HUES64 (cell line): ENCODE measurements around the gene ARVCF.

Experiments
- H3K27ac ChIP-seq: 2 replicates; pipeline ENCODE4 v1.7.0; 2013; ENCODE audit warnings: low read depth, low read length, inconsistent platforms
- H3K27me3 ChIP-seq: 2 replicates; pipeline ENCODE4 v1.6.1; 2013; ENCODE audit warnings: mild to moderate bottlenecking, low read length; ENCODE audit not compliant: insufficient read depth
- H3K36me3 ChIP-seq: 2 replicates; pipeline ENCODE4 v1.6.1; 2013; ENCODE audit warnings: mild to moderate bottlenecking, low read length; ENCODE audit not compliant: insufficient read depth
- H3K4me1 ChIP-seq: 2 replicates; pipeline ENCODE4 v1.6.1; 2013; ENCODE audit warnings: mild to moderate bottlenecking, low read length, moderate library complexity; ENCODE audit not compliant: insufficient read depth
- H3K4me3 ChIP-seq: 2 replicates; pipeline ENCODE4 v1.5.1; 2013; ENCODE audit warnings: mild to moderate bottlenecking, low read length, moderate library complexity
- H3K9ac ChIP-seq: 2 replicates; pipeline ENCODE4 v1.6.1; 2013; ENCODE audit warnings: mild to moderate bottlenecking, low read depth, low read length
- H3K9me3 ChIP-seq: 2 replicates; pipeline ENCODE4 v1.6.1; 2013; ENCODE audit warnings: low read depth, low read length; ENCODE audit not compliant: insufficient read depth
- WGBS: fragments of 150-250, 120-280 bp; methylation state at CpG from one replicate; pipeline ENCODE4 v1.1.7; 2013; ENCODE audit warnings: missing lambda C conversion rate; 5-methylcytosine and 5-hydroxymethylcytosine counted together

Gene ARVCF

DNA sequence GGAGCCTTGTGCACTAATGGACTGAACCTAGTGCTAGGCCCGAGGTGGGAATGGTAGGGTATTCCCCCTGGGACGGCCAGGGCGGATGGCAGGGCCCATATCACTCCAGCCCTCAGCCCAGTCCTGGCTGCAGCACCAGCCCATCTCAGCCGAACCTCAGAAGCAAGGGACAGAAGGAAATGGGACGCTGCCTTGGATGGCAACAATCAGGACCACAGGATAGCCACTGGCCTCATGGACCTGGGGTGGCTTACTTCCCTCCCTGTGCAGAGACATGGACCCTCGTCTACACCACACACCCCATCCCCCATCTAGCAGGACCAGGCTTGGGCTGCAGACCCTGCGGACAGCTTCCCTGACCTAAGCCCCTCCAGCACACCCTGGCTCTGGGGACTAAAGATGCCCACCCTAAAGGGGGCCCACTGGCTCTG lies 24.1 kb downstream of the ARVCF start:
- H3K4me3 ChIP-seq: no peak overlapping the region
- no peaks in the 10 kb centered on the region for H3K27me3 ChIP-seq

DNA sequence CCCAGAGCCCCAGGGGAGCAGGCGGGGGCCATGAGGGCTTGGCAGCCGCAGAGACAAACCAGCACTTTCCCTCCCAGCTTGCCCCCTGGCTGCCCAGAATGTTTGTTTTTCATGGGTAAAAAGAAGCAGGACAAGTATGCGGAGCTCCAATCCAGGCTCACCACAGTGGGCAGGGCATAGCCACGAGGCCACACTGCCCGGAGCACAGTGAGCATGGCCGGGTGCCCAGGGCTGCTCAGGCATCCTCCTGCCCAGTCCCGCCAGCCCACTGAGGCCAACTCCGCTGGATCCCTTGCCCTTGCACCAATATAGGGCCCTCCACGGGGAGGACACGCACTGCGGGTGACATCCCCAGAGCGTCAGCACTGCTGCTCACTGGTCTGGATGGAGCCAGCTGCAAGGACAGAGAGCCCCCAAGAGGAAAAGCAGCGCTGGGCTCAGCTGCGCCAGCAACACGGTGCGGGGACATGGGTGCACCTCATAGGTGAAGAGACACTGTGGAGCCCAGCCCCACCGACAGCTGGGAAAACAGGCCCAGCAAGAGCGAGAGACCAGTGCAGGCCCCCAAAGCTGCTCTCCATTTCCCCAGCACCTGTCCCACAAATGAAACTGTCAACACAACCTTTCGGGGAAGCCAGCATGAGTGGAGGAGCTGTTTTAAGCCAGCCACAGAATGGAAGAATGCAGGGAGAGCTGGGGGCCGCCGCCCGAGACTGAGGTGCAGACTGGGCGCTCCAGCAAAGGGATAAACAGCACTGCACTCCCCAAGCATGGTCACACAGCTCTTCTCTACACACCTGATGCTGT lies 24.8 kb downstream of the ARVCF start:
- Histone ChIP-seq H3K9ac (no peak overlapping the region), H3K4me1 (no peaks in the 10 kb centered on the region), H3K27ac (no peak overlapping the region), H3K4me3 (no peak overlapping the region), H3K27me3 (no peaks in the 10 kb centered on the region), H3K36me3 (no peaks in the 10 kb centered on the region), H3K9me3 (no peaks in the 10 kb centered on the region)
- WGBS: 91% methylated on average over 23 of the region's 23 CpGs

More for the DNA sequence above, 24.1 kb downstream of the ARVCF start:
- no peak overlapping the region for H3K9ac ChIP-seq
- no peaks in the 10 kb centered on the region for H3K9me3 ChIP-seq
- WGBS: 94% methylated on average over 7 of the region's 7 CpGs
- H3K36me3 ChIP-seq: no peaks in the 10 kb centered on the region
- no peaks in the 10 kb centered on the region for H3K4me1 ChIP-seq
- no peak overlapping the region for H3K27ac ChIP-seq

DNA sequence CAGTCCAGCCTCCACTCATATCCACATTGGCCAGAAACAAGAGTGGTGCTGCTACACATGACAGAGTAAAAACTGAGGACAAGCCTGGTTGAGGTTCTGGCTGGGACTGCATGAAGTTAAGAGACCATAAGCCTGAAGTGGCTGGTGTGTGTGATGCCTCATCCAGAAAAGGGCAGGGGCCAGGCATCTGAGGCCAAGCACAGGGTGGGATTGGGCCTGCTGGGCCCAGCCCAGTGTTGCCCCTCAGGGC lies 25.3 kb downstream of the ARVCF start:
- Histone ChIP-seq H3K9ac (no peak overlapping the region), H3K36me3 (no peaks in the 10 kb centered on the region), H3K4me1 (no peaks in the 10 kb centered on the region), H3K9me3 (no peaks in the 10 kb centered on the region), H3K27ac (no peak overlapping the region), H3K4me3 (no peak overlapping the region), H3K27me3 (no peaks in the 10 kb centered on the region)

DNA sequence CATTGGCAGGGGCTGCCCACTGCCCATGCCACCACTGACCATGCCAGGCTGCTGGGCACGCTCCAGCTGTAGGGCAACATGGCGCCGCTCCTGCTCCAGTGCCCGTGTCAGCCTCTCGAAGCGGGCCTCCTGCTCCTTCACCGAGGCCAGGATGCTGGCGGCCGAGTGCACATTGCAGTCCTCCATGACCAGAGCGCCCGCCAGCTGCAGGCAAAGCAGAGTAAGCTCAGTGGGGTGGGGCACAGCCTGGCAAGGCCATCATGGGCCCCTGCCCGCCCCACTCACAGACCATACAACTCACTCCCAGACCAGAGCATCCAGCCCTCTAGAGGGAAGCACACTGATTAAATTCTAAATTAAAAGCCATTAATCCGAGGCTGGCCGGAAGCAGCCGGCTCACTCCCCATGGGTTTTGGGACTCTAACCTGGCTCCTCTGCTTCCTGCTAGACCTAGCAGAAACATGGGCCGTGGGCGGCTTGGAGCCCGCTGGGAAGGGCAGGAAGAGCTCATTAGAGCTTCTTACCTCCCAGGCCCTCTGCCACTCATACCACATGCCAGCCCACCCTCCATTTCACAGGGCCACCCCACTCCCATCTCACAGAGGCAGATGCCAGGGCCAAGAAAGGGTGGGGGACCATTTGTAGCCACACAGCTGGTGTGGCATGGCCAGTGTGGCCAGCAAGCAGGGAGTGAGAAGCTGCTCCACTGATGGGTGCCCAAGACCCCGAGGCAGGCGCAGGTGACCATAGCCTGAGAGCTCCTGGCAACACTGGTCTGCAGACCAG lies 25.8 kb downstream of the ARVCF start:
- Histone ChIP-seq H3K27me3 (no peaks in the 10 kb centered on the region), H3K36me3 (no peaks in the 10 kb centered on the region), H3K9ac (no peak overlapping the region), H3K9me3 (no peaks in the 10 kb centered on the region), H3K4me3 (no peak overlapping the region), H3K4me1 (peaks cover 5% of the 10 kb centered on the region; the same call in 1 of the 2 replicates), H3K27ac (no peak overlapping the region)
- WGBS: 94% methylated on average over 20 of the region's 20 CpGs

DNA sequence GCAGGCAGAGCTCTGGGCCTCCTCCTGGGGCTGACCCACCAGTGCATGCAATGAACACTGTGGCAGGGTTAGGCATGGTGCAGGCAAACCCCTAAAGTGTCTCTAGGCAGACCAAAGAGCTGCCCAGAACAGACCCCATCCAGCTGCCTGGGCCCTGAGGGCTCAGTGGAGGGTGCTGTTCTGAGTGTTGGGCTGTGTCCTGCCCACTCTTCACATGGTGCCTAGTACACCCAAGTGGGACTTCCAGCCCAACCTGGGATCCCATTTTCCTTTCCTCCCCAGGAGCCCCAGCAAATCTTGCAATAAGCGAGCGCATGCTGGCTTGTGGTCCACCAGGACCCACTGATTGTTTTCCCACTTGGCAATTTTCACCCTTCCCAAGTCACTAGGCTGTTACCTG lies 26.4 kb downstream of the ARVCF start:
- no peak overlapping the region for H3K4me3 ChIP-seq
- no peak overlapping the region for H3K9ac ChIP-seq
- no peaks in the 10 kb centered on the region for H3K27me3 ChIP-seq
- no peaks in the 10 kb centered on the region for H3K9me3 ChIP-seq
- peaks cover 5% of the 10 kb centered on the region; the same call in 1 of the 2 replicates for H3K4me1 ChIP-seq
- H3K27ac ChIP-seq: no peak overlapping the region
- H3K36me3 ChIP-seq: no peaks in the 10 kb centered on the region
- WGBS: 98% methylated on average over 2 of the region's 2 CpGs

DNA sequence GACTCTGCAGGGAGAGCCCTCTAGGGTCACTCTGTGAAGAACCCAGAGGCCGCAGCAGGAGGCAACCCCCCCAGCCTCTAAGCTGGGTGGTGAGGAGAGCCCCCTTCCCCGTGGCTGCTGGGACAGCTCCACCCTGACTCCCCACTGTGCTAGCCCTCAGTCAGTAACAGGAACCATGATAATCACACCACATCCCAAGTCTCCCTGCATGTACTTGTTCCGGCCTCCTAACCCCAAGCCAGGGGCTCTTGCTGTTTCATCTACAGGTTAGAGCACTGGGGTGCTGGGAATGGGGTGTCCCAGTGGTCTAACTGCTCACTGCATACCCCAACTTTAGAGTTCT lies 26.9 kb downstream of the ARVCF start:
- Histone ChIP-seq H3K4me3 (no peak overlapping the region), H3K27ac (no peak overlapping the region), H3K4me1 (peaks cover 5% of the 10 kb centered on the region; the same call in 1 of the 2 replicates), H3K9ac (no peak overlapping the region), H3K9me3 (no peaks in the 10 kb centered on the region), H3K36me3 (no peaks in the 10 kb centered on the region), H3K27me3 (no peaks in the 10 kb centered on the region)
- WGBS: 72% methylated on average over 3 of the region's 3 CpGs

DNA sequence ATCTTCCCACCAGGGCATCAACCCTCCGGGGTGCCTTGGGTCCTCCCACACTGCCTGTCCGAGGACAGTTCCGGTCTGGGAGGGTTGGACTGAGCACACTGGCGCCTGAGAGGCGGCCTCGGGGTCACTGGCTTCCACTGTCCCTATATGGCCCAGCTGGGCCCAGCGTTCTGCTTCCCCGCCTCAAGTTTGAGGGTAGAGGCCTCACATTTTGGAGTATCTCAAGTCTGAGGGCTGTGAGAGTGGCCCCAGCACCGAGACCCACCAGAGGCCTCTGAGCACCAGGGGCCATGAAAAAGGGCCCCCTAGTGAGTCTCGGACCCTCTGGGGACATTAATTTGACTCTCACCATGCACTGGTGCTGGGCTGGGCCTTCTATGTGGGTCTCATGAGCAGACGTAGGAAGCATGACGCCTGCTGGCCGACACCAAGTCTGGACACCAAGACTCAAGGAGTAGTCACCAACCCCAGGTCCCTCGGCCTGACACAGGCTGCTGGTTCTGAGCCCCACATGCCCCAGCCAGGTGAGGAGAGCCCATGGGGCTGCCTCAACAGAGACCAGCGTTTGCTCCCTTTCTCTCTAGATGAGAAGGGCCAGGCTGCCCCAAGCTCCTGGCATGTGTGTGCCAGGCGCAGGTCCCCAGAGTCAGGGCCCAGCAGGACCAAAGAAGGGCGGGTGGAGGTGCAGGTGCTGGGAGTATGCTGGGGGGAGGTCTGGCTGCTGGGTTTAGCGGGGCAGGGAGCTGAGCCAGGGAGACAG lies 27.5 kb downstream of the ARVCF start:
- H3K4me3 ChIP-seq: no peak overlapping the region
- no peaks in the 10 kb centered on the region for H3K36me3 ChIP-seq
- peaks cover 5% of the 10 kb centered on the region; the same call in 1 of the 2 replicates for H3K4me1 ChIP-seq
- no peaks in the 10 kb centered on the region for H3K27me3 ChIP-seq
- H3K27ac ChIP-seq: no peak overlapping the region
- WGBS: 91% methylated on average over 18 of the region's 18 CpGs
- H3K9ac ChIP-seq: no peak overlapping the region
- no peaks in the 10 kb centered on the region for H3K9me3 ChIP-seq

DNA sequence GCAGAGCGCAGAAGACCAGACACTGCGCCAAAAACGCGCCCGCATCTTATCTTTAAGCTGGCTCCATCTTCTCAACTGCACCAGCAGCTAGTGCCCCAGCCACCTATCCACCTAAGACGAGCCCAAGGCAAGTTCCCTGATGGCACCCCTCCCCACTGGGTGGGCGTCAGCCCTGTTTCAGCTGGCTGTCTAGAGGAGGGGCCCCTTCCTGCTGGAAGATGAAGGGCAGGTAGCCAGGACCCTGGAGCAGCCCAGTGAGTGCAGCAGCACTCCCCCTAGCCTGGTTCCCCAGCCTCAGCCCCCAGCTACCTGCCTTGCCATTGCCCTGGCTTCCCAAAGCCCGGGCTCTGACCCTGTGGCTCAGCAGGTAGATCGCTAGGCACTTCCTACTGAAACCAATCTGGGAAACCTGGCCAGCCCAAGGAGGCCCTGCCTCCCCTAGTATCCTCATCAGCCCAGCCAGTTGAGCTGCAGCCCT lies 28.3 kb downstream of the ARVCF start:
- 89% methylated on average over 9 of the region's 9 CpGs for WGBS
- H3K9me3 ChIP-seq: no peaks in the 10 kb centered on the region
- no peaks in the 10 kb centered on the region for H3K27me3 ChIP-seq
- peaks cover 5% of the 10 kb centered on the region; the same call in 1 of the 2 replicates for H3K4me1 ChIP-seq
- no peak overlapping the region for H3K27ac ChIP-seq
- H3K36me3 ChIP-seq: no peaks in the 10 kb centered on the region
- H3K9ac ChIP-seq: no peak overlapping the region
- H3K4me3 ChIP-seq: no peak overlapping the region

DNA sequence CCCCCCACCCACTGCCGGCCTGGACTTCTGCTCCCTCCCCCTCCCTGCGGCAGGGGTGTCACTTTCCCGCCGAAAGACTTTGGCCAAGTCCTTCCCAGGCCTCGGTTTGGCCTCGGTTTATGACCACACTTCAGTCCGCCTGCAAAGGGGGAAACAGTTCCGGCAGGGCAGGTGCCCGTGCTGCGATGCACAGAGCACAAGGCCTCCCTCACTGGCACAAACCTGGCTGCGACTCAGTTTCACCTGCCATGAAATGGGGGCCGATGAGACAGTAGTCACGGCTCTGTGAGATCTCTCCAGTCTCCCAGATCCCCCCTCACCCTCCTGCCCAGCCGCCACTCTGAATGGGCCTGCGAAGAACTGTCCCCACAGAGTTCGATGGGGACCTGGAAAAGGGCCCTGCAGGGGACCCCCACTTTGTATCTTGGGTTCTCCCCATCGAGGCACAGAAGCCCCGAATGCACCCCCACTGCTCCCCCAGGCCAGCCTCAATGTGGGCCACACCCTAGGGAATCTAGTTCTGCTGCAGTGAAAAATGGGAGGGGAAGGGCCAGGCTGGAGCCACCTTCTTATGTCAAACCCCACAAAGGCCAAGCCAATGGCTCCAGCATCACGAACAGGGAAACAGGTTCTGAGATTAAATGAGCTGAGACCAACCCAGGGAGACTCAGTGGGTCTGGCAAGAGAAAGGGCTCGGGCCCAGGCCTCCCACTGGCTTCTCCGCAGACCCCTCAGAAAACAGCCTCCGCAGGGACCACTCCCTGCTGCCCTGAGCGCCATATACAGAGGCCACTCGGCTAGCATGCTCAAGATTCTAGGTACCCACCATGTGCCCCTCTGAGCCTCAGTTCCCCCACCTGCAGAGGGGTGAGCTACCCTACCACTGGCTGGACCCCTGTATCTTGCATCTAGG lies 29.0 kb downstream of the ARVCF start:
- Histone ChIP-seq H3K9ac (no peak overlapping the region), H3K9me3 (no peaks in the 10 kb centered on the region), H3K27ac (no peak overlapping the region), H3K4me3 (no peak overlapping the region), H3K27me3 (no peaks in the 10 kb centered on the region), H3K4me1 (peaks cover 5% of the 10 kb centered on the region; the same call in 1 of the 2 replicates), H3K36me3 (no peaks in the 10 kb centered on the region)
- WGBS: 68% methylated on average over 24 of the region's 24 CpGs
